Keratinocyte (primary cell): ENCODE measurements around the gene GPR75. TPM values are rescaled to one million over a fixed set of nuclear protein-coding genes. Genes with fewer than 3 reads are reported as not detected.
"Not testable (repeated sequence)": the region's sequence is repeated elsewhere in the genome, so short reads cannot be mapped to it uniquely, and the experiment has no call there.

Source experiments
- DNase-seq: peaks from one replicate; pipeline ENCODE4 v3.0.0-alpha.2; 2011; ENCODE audit warnings: low read depth, missing footprints, low spot score
- FAIRE-seq: peaks from 2 replicates; lab custom pipeline; 2011; peaks lifted over from hg19 to GRCh38; lab: Jason Lieb, UNC
- H2AFZ ChIP-seq: 2 replicates; pipeline ENCODE4 v1.6.0; 2012; ENCODE audit warnings: low read length, control low read depth, inconsistent platforms; ENCODE audit not compliant: control insufficient read depth
- H3K27ac ChIP-seq: 2 replicates; pipeline ENCODE4 v1.5.1; 2011; ENCODE audit warnings: low read length; ENCODE audit not compliant: control insufficient read depth, insufficient read depth
- H3K27me3 ChIP-seq: 3 replicates; pipeline ENCODE4 v1.6.0; 2011; ENCODE audit warnings: low read length; ENCODE audit not compliant: control insufficient read depth, insufficient read depth; ENCODE audit errors: extremely low read depth
- H3K36me3 ChIP-seq, 2 experiments: 2 replicates in 1 of 2; 3 replicates in 1 of 2; pipeline ENCODE4 v1.5.1; 2011; ENCODE audit warnings: low read length in 2 of 2, mild to moderate bottlenecking in 1 of 2; ENCODE audit not compliant: control insufficient read depth in 2 of 2, insufficient read depth in 2 of 2; ENCODE audit errors: extremely low read depth in 1 of 2
- H3K4me1 ChIP-seq: 3 replicates; pipeline ENCODE4 v1.5.1; 2011; ENCODE audit warnings: low read length; ENCODE audit not compliant: control insufficient read depth, insufficient read depth; ENCODE audit errors: extremely low read depth
- H3K4me2 ChIP-seq: 3 replicates; pipeline ENCODE4 v1.6.0; 2011; ENCODE audit warnings: low read depth, low read length; ENCODE audit not compliant: control insufficient read depth, insufficient read depth; ENCODE audit errors: extremely low read depth
- H3K4me3 ChIP-seq, 3 experiments: fragments of 200-600 bp in 1 of 3; sonication (generic) in 1 of 3; 2 replicates in 2 of 3; 3 replicates in 1 of 3; pipeline ENCODE4 v1.5.1; 2011 to 2016; ENCODE audit warnings: low read length in 3 of 3, mild to moderate bottlenecking in 3 of 3, control low read depth in 2 of 3, inconsistent platforms in 1 of 3, low read depth in 1 of 3, mixed read lengths in 1 of 3, mixed run types in 1 of 3, moderate library complexity in 1 of 3; ENCODE audit not compliant: control insufficient read depth in 2 of 3, insufficient read depth in 2 of 3; ENCODE audit errors: extremely low read depth in 1 of 3
- H3K79me2 ChIP-seq: 2 replicates; pipeline ENCODE4 v1.6.0; 2012; ENCODE audit warnings: low read length; ENCODE audit not compliant: control insufficient read depth, insufficient read depth
- H3K9ac ChIP-seq: 3 replicates; pipeline ENCODE4 v1.6.0; 2011; ENCODE audit warnings: low read length; ENCODE audit not compliant: control insufficient read depth, insufficient read depth; ENCODE audit errors: extremely low read depth
- H3K9me1 ChIP-seq: 3 replicates; pipeline ENCODE4 v1.6.0; 2011; ENCODE audit warnings: low read length; ENCODE audit not compliant: control insufficient read depth, insufficient read depth; ENCODE audit errors: extremely low read depth
- H3K9me3 ChIP-seq: 2 replicates; pipeline ENCODE4 v1.5.1; 2012; ENCODE audit warnings: low read depth, low read length; ENCODE audit not compliant: control insufficient read depth
- H4K20me1 ChIP-seq: 3 replicates; pipeline ENCODE4 v1.6.0; 2011; ENCODE audit warnings: low read length; ENCODE audit not compliant: control insufficient read depth, insufficient read depth; ENCODE audit errors: extremely low read depth
- CTCF ChIP-seq, 3 experiments: IDR thresholded peaks in 1 of 3; conservative IDR thresholded peaks in 1 of 3; optimal IDR thresholded peaks in 1 of 3; 2 replicates in 2 of 3; 3 replicates in 1 of 3; pipeline versions ENCODE3 to v1.5.1; 2011; ENCODE audit warnings: low read length in 3 of 3, mild to moderate bottlenecking in 3 of 3, moderate library complexity in 2 of 3, control low read depth in 1 of 3, inconsistent platforms in 1 of 3; ENCODE audit not compliant: insufficient read depth in 2 of 3; ENCODE audit errors: extremely low read depth in 1 of 3
- EZH2 ChIP-seq: IDR thresholded peaks from one replicate; pipeline ENCODE4 v1.6.1; 2012; ENCODE audit warnings: inconsistent platforms, mild to moderate bottlenecking, low read length, moderate library complexity
- dilution Hi-C: fragments of 300-500 bp; cut with MboI; formaldehyde crosslinking; loops from one replicate; pipeline ENCODE4 v1.7.0; 2020; ENCODE audit warnings: low sequenced_read_pairs; ENCODE audit not compliant: extremely low pct_ligation_motif_present
- polyA plus RNA-seq, 5 experiments: library from polyadenylated mRNA; depleted of rRNA in 3 of 5; stranded (reverse) in 3 of 5; stranded (forward) in 1 of 5; unstranded in 1 of 5; fragments of >200 nt; gene quantifications; 1 replicate in 1 of 5; 2 replicates in 3 of 5; 3 replicates in 1 of 5; pipeline versions ENCODE4 v1.2.1 to v1.2.3, GENCODE V29; 2011 to 2012; ENCODE audit warnings: missing spikeins in 2 of 5, low read depth in 1 of 5, low replicate concordance in 1 of 5

GPR75 gene
- polyA plus RNA-seq, 1 donor (not counting 4 experiments of a cell fraction or from before 2014, with no cell fraction given), result 2.7 TPM

- Histone ChIP-seq H3K9me3 (no peaks in the 10 kb centered on the region), H2AFZ (no peak overlapping the region), H3K27ac (no peak overlapping the region), H3K4me3 (no peak overlapping the region), H3K4me2 (no peak overlapping the region), H3K9ac (no peak overlapping the region), H3K9me1 (no peaks in the 10 kb centered on the region), H3K27me3 (no peaks in the 10 kb centered on the region), H3K79me2 (no peaks in the 10 kb centered on the region), H4K20me1 (no peaks in the 10 kb centered on the region), H3K36me3 (peaks cover 13 to 14% of the 10 kb centered on the region in 2 experiments), H3K4me1 (no peaks in the 10 kb centered on the region)
- dilution Hi-C loops, result no loop called here
- FAIRE-seq, result no peak
- no peak for TF ChIP-seq CTCF (optimal IDR thresholded peaks at IDR 0.05 in 1 of 3, IDR thresholded peaks at IDR 0.05 in 1 of 3, conservative IDR thresholded peaks at IDR 0.05 in 1 of 3; ENCODE audit: extremely low read depth in 1 of 3, insufficient read depth in 2 of 3, low read length in 3 of 3)
- TF ChIP-seq EZH2, result no peak
- DNase-seq, result no peak
These were observed 7.2 kb downstream of the GPR75 start for GRCh38 chr2:53852532-53852931.

GRCh38 chr2:53851052-53851757, 8.6 kb downstream of the GPR75 start:
- H2AFZ ChIP-seq, H3K27ac ChIP-seq, DNase-seq, H3K4me3 ChIP-seq, H3K4me1 ChIP-seq, H3K9ac ChIP-seq, H4K20me1 ChIP-seq, H3K27me3 ChIP-seq, H3K9me3 ChIP-seq, dilution Hi-C loops, H3K9me1 ChIP-seq, H3K4me2 ChIP-seq, H3K79me2 ChIP-seq, FAIRE-seq: not testable (repeated sequence)
- H3K36me3 ChIP-seq, result peaks cover 13 to 14% of the 10 kb centered on the region in 2 experiments

GRCh38 chr2:53848062-53848461, 11.7 kb downstream of the GPR75 start:
- H3K36me3 ChIP-seq, result peaks cover 0 to 3% of the 10 kb centered on the region in 2 experiments
- no peaks in the 10 kb centered on the region for H3K79me2 ChIP-seq
- H3K4me2 ChIP-seq, result no peak overlapping the region
- TF ChIP-seq CTCF (optimal IDR thresholded peaks at IDR 0.05 in 1 of 3, IDR thresholded peaks at IDR 0.05 in 1 of 3, conservative IDR thresholded peaks at IDR 0.05 in 1 of 3; ENCODE audit: extremely low read depth in 1 of 3, insufficient read depth in 2 of 3, low read length in 3 of 3), result no peak
- TF ChIP-seq EZH2, result no peak
- H3K9me3 ChIP-seq, result no peaks in the 10 kb centered on the region
- H3K27me3 ChIP-seq, result no peaks in the 10 kb centered on the region
- no peaks in the 10 kb centered on the region for H3K9me1 ChIP-seq
- H3K4me3 ChIP-seq, result no peak overlapping the region
- dilution Hi-C loops, result no loop called here
- no peaks in the 10 kb centered on the region for H4K20me1 ChIP-seq
- no peaks in the 10 kb centered on the region for H3K4me1 ChIP-seq
- no peak overlapping the region for H3K27ac ChIP-seq
- H3K9ac ChIP-seq, result no peak overlapping the region
- DNase-seq, result no peak
- no peak for FAIRE-seq
- no peak overlapping the region for H2AFZ ChIP-seq
